OCI-LY1 (cell line): ENCODE data around the gene RHEBL1.

Experiments used
- H2AFZ ChIP-seq: fragments of 200-600 bp; sonication (generic), shearing (Covaris generic); 2 replicates; pipeline ENCODE4 v1.6.0; 2014; ENCODE audit warnings: antibody characterized with exemption, mild to moderate bottlenecking, low read length
- H3F3A ChIP-seq: fragments of 200-600 bp; sonication (generic), shearing (Covaris generic); 2 replicates; pipeline ENCODE4 v1.6.0; 2014; ENCODE audit warnings: mild to moderate bottlenecking, antibody characterized with exemption, low read length, moderate library complexity; ENCODE audit not compliant: insufficient read depth
- H3K27ac ChIP-seq: fragments of 200-600 bp; sonication (generic); 2 replicates; pipeline ENCODE4 v1.5.1; 2014; ENCODE audit warnings: low read length, mixed run types, mild to moderate bottlenecking, low read depth; ENCODE audit not compliant: poor library complexity, severe bottlenecking
- H3K27me3 ChIP-seq: fragments of 200-600 bp; sonication (generic); 2 replicates; pipeline ENCODE4 v1.6.0; 2014; ENCODE audit warnings: antibody characterized with exemption, mild to moderate bottlenecking, low read length, moderate library complexity; ENCODE audit not compliant: insufficient read depth
- H3K36me3 ChIP-seq: fragments of 200-600 bp; sonication (generic); 2 replicates; pipeline ENCODE4 v1.6.1; 2014; ENCODE audit warnings: mild to moderate bottlenecking, antibody characterized with exemption, low read length, moderate library complexity, mixed read lengths; ENCODE audit not compliant: insufficient read depth
- H3K4me1 ChIP-seq: fragments of 200-600 bp; sonication (generic); 2 replicates; pipeline ENCODE4 v1.5.1; 2014; ENCODE audit warnings: mild to moderate bottlenecking, low read length, moderate library complexity; ENCODE audit not compliant: insufficient read depth, severe bottlenecking
- H3K4me2 ChIP-seq: fragments of 200-600 bp; sonication (generic), shearing (Covaris generic); 2 replicates; pipeline ENCODE4 v1.6.1; 2014; ENCODE audit warnings: low read length
- H3K4me3 ChIP-seq: fragments of 200-600 bp; sonication (generic); 2 replicates; pipeline ENCODE4 v1.5.1; 2014; ENCODE audit warnings: low read length, low read depth, mild to moderate bottlenecking, mixed read lengths; ENCODE audit not compliant: poor library complexity, severe bottlenecking
- H3K79me2 ChIP-seq: fragments of 200-600 bp; shearing (Covaris generic); 2 replicates; pipeline ENCODE4 v1.6.1; 2016; ENCODE audit warnings: mixed run types, low read length, mixed read lengths; ENCODE audit not compliant: insufficient read depth
- H3K9ac ChIP-seq: fragments of 200-600 bp; sonication (generic), shearing (Covaris generic); 2 replicates; pipeline ENCODE4 v1.6.1; 2014; ENCODE audit warnings: mild to moderate bottlenecking, low read length, mixed read lengths
- H3K9me2 ChIP-seq: fragments of 200-600 bp; sonication (generic), shearing (Covaris generic); 2 replicates; pipeline ENCODE4 v1.6.1; 2014; ENCODE audit warnings: low read depth, mild to moderate bottlenecking, low read length, mixed read lengths
- H3K9me3 ChIP-seq: fragments of 200-600 bp; shearing (Covaris generic); 2 replicates; pipeline ENCODE4 v1.6.1; 2014; ENCODE audit warnings: low read length, mixed read lengths
- H4K20me1 ChIP-seq: fragments of 200-600 bp; sonication (generic), shearing (Covaris generic); 2 replicates; pipeline ENCODE4 v1.6.0; 2016; ENCODE audit warnings: mild to moderate bottlenecking, low read length; ENCODE audit not compliant: insufficient read depth
- EZH2 ChIP-seq: fragments of 200-600 bp; sonication (generic), shearing (Covaris generic); IDR thresholded peaks from 2 replicates; pipeline ENCODE4 v1.8.0; 2017; ENCODE audit warnings: borderline replicate concordance, mixed run types, mild to moderate bottlenecking, antibody characterized with exemption, low read length, moderate library complexity, mixed read lengths
- TF ChIP-seq, protein P1 (sequence below): fragments of 200-600 bp; sonication (generic), shearing (Covaris generic); IDR thresholded peaks from 2 replicates; pipeline ENCODE4 v1.5.1; 2017; ENCODE audit warnings: mild to moderate bottlenecking, antibody characterized with exemption, low read length, moderate library complexity, mixed read lengths

Gene RHEBL1

DNA sequence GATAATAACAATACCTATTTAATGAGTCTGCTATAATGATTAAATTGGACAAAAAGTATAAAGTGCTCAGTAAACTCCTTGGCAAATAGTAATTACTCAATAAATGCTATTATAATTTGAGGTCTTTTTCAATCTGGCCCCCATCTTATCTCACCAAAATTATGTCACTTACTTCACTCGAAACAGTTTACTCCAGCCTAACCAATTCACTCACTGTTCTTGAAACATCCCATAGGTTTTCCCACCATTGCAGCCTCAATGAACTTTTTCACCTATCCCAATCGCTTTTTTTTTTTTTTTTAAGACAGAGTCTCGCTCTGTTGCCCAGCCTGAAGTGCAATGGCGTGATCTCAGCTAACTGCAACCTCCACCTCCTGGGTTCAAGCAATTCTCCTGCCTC, 33.8 kb downstream of the RHEBL1 start:
- no peaks in the 10 kb centered on the region for H3K9me3 ChIP-seq
- TF ChIP-seq, protein P1, sequence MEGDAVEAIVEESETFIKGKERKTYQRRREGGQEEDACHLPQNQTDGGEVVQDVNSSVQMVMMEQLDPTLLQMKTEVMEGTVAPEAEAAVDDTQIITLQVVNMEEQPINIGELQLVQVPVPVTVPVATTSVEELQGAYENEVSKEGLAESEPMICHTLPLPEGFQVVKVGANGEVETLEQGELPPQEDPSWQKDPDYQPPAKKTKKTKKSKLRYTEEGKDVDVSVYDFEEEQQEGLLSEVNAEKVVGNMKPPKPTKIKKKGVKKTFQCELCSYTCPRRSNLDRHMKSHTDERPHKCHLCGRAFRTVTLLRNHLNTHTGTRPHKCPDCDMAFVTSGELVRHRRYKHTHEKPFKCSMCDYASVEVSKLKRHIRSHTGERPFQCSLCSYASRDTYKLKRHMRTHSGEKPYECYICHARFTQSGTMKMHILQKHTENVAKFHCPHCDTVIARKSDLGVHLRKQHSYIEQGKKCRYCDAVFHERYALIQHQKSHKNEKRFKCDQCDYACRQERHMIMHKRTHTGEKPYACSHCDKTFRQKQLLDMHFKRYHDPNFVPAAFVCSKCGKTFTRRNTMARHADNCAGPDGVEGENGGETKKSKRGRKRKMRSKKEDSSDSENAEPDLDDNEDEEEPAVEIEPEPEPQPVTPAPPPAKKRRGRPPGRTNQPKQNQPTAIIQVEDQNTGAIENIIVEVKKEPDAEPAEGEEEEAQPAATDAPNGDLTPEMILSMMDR: no peak
- no peak for TF ChIP-seq EZH2
- H3K9ac ChIP-seq: no peak overlapping the region

DNA sequence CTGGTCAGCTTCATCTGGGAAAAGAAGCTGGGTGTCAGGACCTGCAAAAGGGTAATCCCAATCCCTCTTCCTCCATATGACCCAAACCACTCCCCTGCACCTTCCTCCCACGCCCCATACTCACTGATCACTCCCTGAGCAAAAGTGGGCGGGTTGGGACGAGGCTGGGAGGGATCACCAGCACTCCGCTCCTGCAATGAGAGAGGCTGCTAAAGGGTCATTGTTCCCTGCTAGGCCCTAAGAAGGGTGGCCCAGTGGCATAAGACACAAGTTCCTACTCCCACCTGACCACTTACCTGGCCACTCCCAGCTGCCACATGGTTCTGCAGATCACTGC, 35.5 kb downstream of the RHEBL1 start:
- H3K9ac ChIP-seq: no peak overlapping the region
- no peak overlapping the region for H2AFZ ChIP-seq
- H3K9me2 ChIP-seq: no peaks in the 10 kb centered on the region
- no peaks in the 10 kb centered on the region for H4K20me1 ChIP-seq
- H3F3A ChIP-seq: no peaks in the 10 kb centered on the region
- H3K4me2 ChIP-seq: no peak overlapping the region
- H3K27ac ChIP-seq: no peak overlapping the region
- H3K36me3 ChIP-seq: peaks cover 92% of the 10 kb centered on the region
- H3K4me3 ChIP-seq: no peak overlapping the region
- H3K9me3 ChIP-seq: no peaks in the 10 kb centered on the region
- no peaks in the 10 kb centered on the region for H3K79me2 ChIP-seq
- no peaks in the 10 kb centered on the region for H3K27me3 ChIP-seq
- no peak for TF ChIP-seq EZH2
- TF ChIP-seq, protein P1: no peak
- no peaks in the 10 kb centered on the region for H3K4me1 ChIP-seq

More for the DNA sequence above, 33.8 kb downstream of the RHEBL1 start:
- Histone ChIP-seq H3K79me2 (no peaks in the 10 kb centered on the region), H4K20me1 (no peaks in the 10 kb centered on the region), H2AFZ (no peak overlapping the region), H3K4me3 (no peak overlapping the region), H3K4me2 (no peak overlapping the region), H3F3A (no peaks in the 10 kb centered on the region), H3K9me2 (no peaks in the 10 kb centered on the region), H3K4me1 (no peaks in the 10 kb centered on the region), H3K27me3 (no peaks in the 10 kb centered on the region), H3K27ac (no peak overlapping the region), H3K36me3 (peaks cover 91% of the 10 kb centered on the region)

DNA sequence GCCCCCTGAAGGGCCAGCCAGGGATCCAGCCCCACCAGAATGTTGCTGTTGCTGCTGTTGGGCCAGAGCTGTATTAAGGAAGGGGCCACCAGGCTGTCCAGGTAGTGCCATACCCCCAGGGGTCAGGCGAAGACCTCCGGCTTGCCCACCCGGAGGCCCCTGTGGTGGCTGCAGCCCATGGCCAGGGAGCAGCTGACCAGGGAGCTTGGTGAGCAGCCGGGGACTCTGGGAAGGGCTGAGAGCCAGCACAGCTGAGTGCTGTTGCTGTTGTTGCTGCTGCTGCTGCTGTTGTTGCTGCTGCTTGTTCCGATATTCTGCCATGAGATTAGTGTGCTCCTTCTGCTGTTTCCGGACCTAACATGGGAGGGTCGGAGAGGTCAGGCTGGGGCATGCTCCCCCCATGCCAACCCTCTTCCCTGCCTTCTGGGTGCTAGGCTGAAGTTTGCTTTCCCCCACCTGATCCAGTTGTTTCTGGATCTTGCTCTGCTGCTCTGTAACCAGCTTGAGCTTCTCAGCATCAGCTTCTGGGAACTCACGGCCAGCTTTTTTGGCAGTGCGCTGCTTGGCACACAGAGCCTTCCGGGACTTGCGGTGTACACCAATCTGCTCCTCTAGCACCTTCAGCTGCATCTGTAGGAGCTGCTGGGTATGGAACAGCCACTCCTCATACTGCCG, 36.0 kb downstream of the RHEBL1 start:
- TF ChIP-seq, protein P1: no peak
- TF ChIP-seq EZH2: no peak
- Histone ChIP-seq H3K9me2 (no peaks in the 10 kb centered on the region), H3K79me2 (no peaks in the 10 kb centered on the region), H3K4me3 (no peak overlapping the region), H3K9ac (no peak overlapping the region), H3F3A (no peaks in the 10 kb centered on the region), H4K20me1 (no peaks in the 10 kb centered on the region), H3K36me3 (peaks cover 92% of the 10 kb centered on the region), H3K27ac (no peak overlapping the region), H3K9me3 (no peaks in the 10 kb centered on the region), H3K27me3 (no peaks in the 10 kb centered on the region), H3K4me1 (no peaks in the 10 kb centered on the region), H2AFZ (no peak overlapping the region), H3K4me2 (no peak overlapping the region)
